Activated CD8-positive, alpha-beta T cell treated with anti-CD3 and anti-CD28 coated beads for 36 hours (primary cell): Measurements from ENCODE around the gene SYT1. TPM values are rescaled to one million over a fixed set of nuclear protein-coding genes. Genes with fewer than 3 reads are reported as not detected.
"Not testable (repeated sequence)": the region's sequence is repeated elsewhere in the genome, so short reads cannot be mapped to it uniquely, and the experiment has no call there.

ENCODE experiments used
- ATAC-seq: fragments of 200-7000 bp; cut with Tn5 transposase; one replicate; pipeline ENCODE4 v1.10.0; 2021; ENCODE audit warnings: mild to moderate bottlenecking, moderate library complexity
- CTCF ChIA-PET: fragments of 350-600 bp; sonication (Branson Sonifier 250); formaldehyde crosslinking; loops from one replicate; lab custom pipeline; 2021; ENCODE audit warnings: antibody characterized with exemption; lab: Charles Lee
- POLR2A ChIA-PET: fragments of 350-600 bp; sonication (Branson Sonifier 250); formaldehyde crosslinking; loops from one replicate; lab custom pipeline; 2021; ENCODE audit warnings: antibody characterized with exemption; lab: Charles Lee
- DNase-seq: peaks from one replicate; pipeline ENCODE4 v3.0.0-alpha.2; 2020
- H3K27ac Mint-ChIP-seq: one replicate; pipeline ENCODE4 v1.8.0; 2021; ENCODE audit warnings: mild to moderate bottlenecking, mixed read lengths
- H3K27me3 Mint-ChIP-seq: one replicate; pipeline ENCODE4 v1.8.0; 2021; ENCODE audit warnings: mixed read lengths
- H3K36me3 Mint-ChIP-seq: one replicate; pipeline ENCODE4 v1.8.0; 2021; ENCODE audit warnings: low read depth, mixed read lengths
- H3K4me1 Mint-ChIP-seq: one replicate; pipeline ENCODE4 v1.8.0; 2021; ENCODE audit warnings: low read depth, mixed read lengths
- H3K4me3 Mint-ChIP-seq: one replicate; pipeline ENCODE4 v1.8.0; 2021; ENCODE audit warnings: mild to moderate bottlenecking, moderate library complexity, mixed read lengths
- H3K9me3 Mint-ChIP-seq: one replicate; pipeline ENCODE4 v1.8.0; 2021; ENCODE audit warnings: mixed read lengths
- CTCF ChIP-seq: fragments of 200-600 bp; IDR thresholded peaks from one replicate; pipeline ENCODE4 v1.8.0; 2022; ENCODE audit warnings: antibody characterized with exemption, mild to moderate bottlenecking
- intact Hi-C: fragments of 100-400 bp; cut with micrococcal nuclease; formaldehyde crosslinking; loops from one replicate; pipeline ENCODE4 v1.10.0; 2022
- total RNA-seq, 2 experiments: library from RNA; stranded (reverse); gene quantifications; one replicate each; pipeline ENCODE4 v1.2.3, GENCODE V29; 2021

Gene SYT1
- total RNA-seq, 2 experiments from 2014 or later = not detected

GRCh38 chr12:79194595-79194994 is 330.0 kb downstream of the SYT1 start:
- H3K27me3 Mint-ChIP-seq = no peaks in the 10 kb centered on the region
- intact Hi-C loops = no loop called here
- H3K4me1 Mint-ChIP-seq = no peaks in the 10 kb centered on the region
- CTCF ChIA-PET = no interaction called here
- no peaks in the 10 kb centered on the region for H3K9me3 Mint-ChIP-seq
- DNase-seq (no peak), ATAC-seq (no peak)
- H3K36me3 Mint-ChIP-seq = no peaks in the 10 kb centered on the region
- no peak overlapping the region for H3K4me3 Mint-ChIP-seq
- H3K27ac Mint-ChIP-seq = no peak overlapping the region
- POLR2A ChIA-PET = no interaction called here
- no peak for TF ChIP-seq CTCF

DNA sequence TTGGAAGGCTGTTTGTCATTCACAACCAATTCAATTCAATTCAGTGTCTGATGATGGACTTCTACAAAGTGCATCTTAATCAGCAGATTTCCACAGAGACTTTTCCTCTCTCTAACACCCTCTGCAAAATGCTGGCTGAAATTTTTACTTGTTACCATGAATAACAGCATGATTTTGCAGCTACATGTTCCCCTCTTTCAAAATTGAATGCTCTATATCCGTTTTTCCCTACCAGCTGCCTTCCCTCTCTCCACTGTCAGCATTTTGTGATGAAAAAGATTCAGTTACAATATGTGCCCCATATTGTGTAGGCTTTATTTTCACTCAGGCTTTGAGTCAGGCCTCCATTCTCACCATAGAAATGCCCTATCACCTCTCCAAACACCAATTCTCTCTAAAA is 334.6 kb downstream of the SYT1 start:
- no peak overlapping the region for H3K27ac Mint-ChIP-seq
- H3K27me3 Mint-ChIP-seq = no peaks in the 10 kb centered on the region
- ChIA-PET POLR2A (interaction anchor here (0.5 kb wide), 1 partner anchor 770 kb away, joined by 3 read pairs; no protein-coding TSS in a partner anchor), CTCF (no interaction called here)
- H3K4me1 Mint-ChIP-seq = no peaks in the 10 kb centered on the region
- DNase-seq = no peak
- H3K9me3 Mint-ChIP-seq = no peaks in the 10 kb centered on the region
- TF ChIP-seq CTCF = no peak
- H3K36me3 Mint-ChIP-seq = no peaks in the 10 kb centered on the region
- H3K4me3 Mint-ChIP-seq = no peak overlapping the region
- ATAC-seq = no peak
- intact Hi-C loops = no loop called here

- intact Hi-C loops = no loop called here
- Mint-ChIP-seq H3K27me3 (no peaks in the 10 kb centered on the region), H3K9me3 (no peaks in the 10 kb centered on the region), H3K4me3 (no peak overlapping the region), H3K4me1 (no peaks in the 10 kb centered on the region), H3K27ac (no peak overlapping the region), H3K36me3 (no peaks in the 10 kb centered on the region)
- ATAC-seq = no peak
- TF ChIP-seq CTCF = no peak
- ChIA-PET CTCF (no interaction called here), POLR2A (no interaction called here)
- no peak for DNase-seq
Measured at GRCh38 chr12:79200176-79200575, 335.6 kb downstream of the SYT1 start.

DNA sequence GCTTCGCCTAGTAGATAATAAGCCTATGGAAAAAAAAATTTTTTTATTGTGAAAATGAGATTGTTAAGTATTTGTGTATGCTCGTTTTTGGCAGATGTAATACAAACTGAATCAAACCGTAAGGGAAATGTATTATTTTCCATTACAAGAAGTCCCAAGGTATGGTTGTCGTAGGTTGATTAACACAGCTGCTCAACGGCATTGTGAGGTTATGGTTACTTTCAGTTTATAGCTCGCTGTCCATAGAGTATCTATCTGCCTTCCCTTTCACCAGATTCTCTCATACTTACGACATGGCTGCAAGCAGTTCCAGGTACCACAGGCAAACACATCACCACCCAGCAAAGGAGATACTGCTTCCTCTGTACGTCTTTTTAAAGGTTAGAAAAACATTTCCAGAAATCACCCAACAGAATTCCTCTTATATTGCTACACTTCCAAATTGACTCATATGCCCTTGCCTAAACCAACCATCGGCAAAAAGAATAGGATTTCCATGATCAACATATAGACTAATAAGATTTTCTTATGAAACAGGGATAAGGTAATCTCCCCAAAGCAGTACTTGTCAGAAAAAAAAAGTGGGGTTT is 338.6 kb downstream of the SYT1 start:
- H3K27me3 Mint-ChIP-seq = no peaks in the 10 kb centered on the region
- CTCF ChIA-PET = no interaction called here
- H3K9me3 Mint-ChIP-seq = no peaks in the 10 kb centered on the region
- no peak for TF ChIP-seq CTCF
- DNase-seq (no peak), ATAC-seq (no peak)
- intact Hi-C loops = no loop called here
- H3K27ac Mint-ChIP-seq = no peak overlapping the region
- POLR2A ChIA-PET = no interaction called here
- no peaks in the 10 kb centered on the region for H3K4me1 Mint-ChIP-seq
- H3K4me3 Mint-ChIP-seq = no peak overlapping the region
- H3K36me3 Mint-ChIP-seq = no peaks in the 10 kb centered on the region

DNA sequence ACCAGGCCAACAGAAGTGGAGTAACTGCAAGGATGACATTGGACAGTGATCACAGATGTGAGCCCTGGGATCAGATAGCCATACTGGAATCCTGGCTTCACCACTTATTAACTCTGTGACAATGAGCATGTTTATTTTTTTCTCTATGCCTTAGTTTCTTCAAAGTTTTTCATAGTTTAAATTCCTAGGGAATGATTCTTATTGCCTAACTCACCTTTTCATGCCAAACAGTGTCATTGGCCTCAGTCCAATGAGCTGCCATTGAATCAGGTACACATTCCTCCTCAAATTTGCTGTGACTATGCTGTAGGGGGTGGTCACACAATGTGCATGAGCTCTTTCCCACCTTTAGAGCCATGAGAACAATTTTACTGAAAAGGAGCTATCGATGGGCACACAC is 342.3 kb downstream of the SYT1 start:
- intact Hi-C loops = no loop called here
- no peak for TF ChIP-seq CTCF
- CTCF ChIA-PET = no interaction called here

GRCh38 chr12:79210403-79210802 is 345.8 kb downstream of the SYT1 start:
- DNase-seq, H3K27ac Mint-ChIP-seq, ATAC-seq, H3K4me3 Mint-ChIP-seq, CTCF ChIA-PET, H3K27me3 Mint-ChIP-seq, POLR2A ChIA-PET, H3K4me1 Mint-ChIP-seq, H3K36me3 Mint-ChIP-seq, intact Hi-C loops, H3K9me3 Mint-ChIP-seq: not testable (repeated sequence)

More for the DNA sequence above, 342.3 kb downstream of the SYT1 start:
- H3K9me3 Mint-ChIP-seq = peaks cover 3% of the 10 kb centered on the region
- H3K27ac Mint-ChIP-seq = no peak overlapping the region
- POLR2A ChIA-PET = no interaction called here
- H3K4me1 Mint-ChIP-seq = no peaks in the 10 kb centered on the region
- H3K27me3 Mint-ChIP-seq = no peaks in the 10 kb centered on the region
- DNase-seq (no peak), ATAC-seq (no peak)
- no peaks in the 10 kb centered on the region for H3K36me3 Mint-ChIP-seq
- H3K4me3 Mint-ChIP-seq = no peak overlapping the region
